Left forelimb (tissue), 1 donor: ENCODE measurements around the gene SLC9B1.
"Not testable (repeated sequence)": the region's sequence is repeated elsewhere in the genome, so short reads cannot be mapped to it uniquely, and the experiment has no call there.

Experiments
- DNase-seq: peaks from one replicate; pipeline ENCODE4 v3.0.0-alpha.2; 2018; ENCODE audit warnings: low spot score

The SLC9B1 gene

GRCh38 chr4:103011378-103012025 lies 8.0 kb downstream of the SLC9B1 start:
- no peak for DNase-seq

- DNase-seq: no peak
These were observed 8.7 kb downstream of the SLC9B1 start for GRCh38 chr4:103010804-103011203.

- DNase-seq: no peak
These were observed 10.4 kb downstream of the SLC9B1 start for GRCh38 chr4:103008875-103009729.

- no peak for DNase-seq
These were observed 17.0 kb downstream of the SLC9B1 start for GRCh38 chr4:103002551-103002950.

- DNase-seq: no peak
These were observed 24.7 kb downstream of the SLC9B1 start for GRCh38 chr4:102994803-102995202.

GRCh38 chr4:102993985-102994384 lies 25.5 kb downstream of the SLC9B1 start:
- DNase-seq: not testable (repeated sequence)

GRCh38 chr4:102988429-102989020 lies 31.0 kb downstream of the SLC9B1 start:
- DNase-seq: no peak

GRCh38 chr4:102981005-102981404 lies 38.5 kb downstream of the SLC9B1 start:
- DNase-seq: no peak

GRCh38 chr4:102961813-102962212 lies 57.7 kb downstream of the SLC9B1 start:
- not testable (repeated sequence) for DNase-seq

GRCh38 chr4:102959496-102959895 lies 60.0 kb downstream of the SLC9B1 start:
- no peak for DNase-seq

GRCh38 chr4:102945066-102945465 lies 74.4 kb downstream of the SLC9B1 start:
- no peak for DNase-seq

GRCh38 chr4:102938063-102938462 lies 81.4 kb downstream of the SLC9B1 start:
- not testable (repeated sequence) for DNase-seq

GRCh38 chr4:102935716-102936115 lies 83.8 kb downstream of the SLC9B1 start:
- no peak for DNase-seq

- not testable (repeated sequence) for DNase-seq
These were observed 99.8 kb downstream of the SLC9B1 start for GRCh38 chr4:102919697-102920096.

- no peak for DNase-seq
These were observed 100.6 kb downstream of the SLC9B1 start for GRCh38 chr4:102918859-102919258.

GRCh38 chr4:102901804-102902203 lies 117.7 kb downstream of the SLC9B1 start:
- no peak for DNase-seq

- DNase-seq: not testable (repeated sequence)
These were observed 121.9 kb downstream of the SLC9B1 start for GRCh38 chr4:102897610-102898009.

- DNase-seq: not testable (repeated sequence)
These were observed 123.0 kb downstream of the SLC9B1 start for GRCh38 chr4:102896547-102896946.

GRCh38 chr4:102889866-102890265 lies 129.6 kb downstream of the SLC9B1 start:
- DNase-seq: not testable (repeated sequence)

GRCh38 chr4:102888570-102888969 lies 130.9 kb downstream of the SLC9B1 start:
- DNase-seq: not testable (repeated sequence)

- DNase-seq: no peak
These were observed 136.2 kb downstream of the SLC9B1 start for GRCh38 chr4:102883278-102883677.

- no peak for DNase-seq
These were observed 138.2 kb downstream of the SLC9B1 start for GRCh38 chr4:102881343-102881742.

GRCh38 chr4:102878901-102879300 lies 140.6 kb downstream of the SLC9B1 start:
- no peak for DNase-seq
